22Rv1 (cell line): ENCODE measurements around the gene LFNG.

Experiments used
- H3K27ac ChIP-seq: fragments of 450-650 bp; 2 replicates; pipeline ENCODE4 v1.5.1; 2017
- ZFX ChIP-seq: fragments of 450-650 bp; IDR thresholded peaks from 2 replicates; pipeline ENCODE4 v1.6.1; 2017; ENCODE audit warnings: antibody characterized with exemption, borderline replicate concordance
- TF ChIP-seq, protein P1 (sequence below): fragments of 450-650 bp; IDR thresholded peaks from 2 replicates; pipeline ENCODE4 v1.5.1; 2017; ENCODE audit warnings: mild to moderate bottlenecking

The LFNG gene

DNA sequence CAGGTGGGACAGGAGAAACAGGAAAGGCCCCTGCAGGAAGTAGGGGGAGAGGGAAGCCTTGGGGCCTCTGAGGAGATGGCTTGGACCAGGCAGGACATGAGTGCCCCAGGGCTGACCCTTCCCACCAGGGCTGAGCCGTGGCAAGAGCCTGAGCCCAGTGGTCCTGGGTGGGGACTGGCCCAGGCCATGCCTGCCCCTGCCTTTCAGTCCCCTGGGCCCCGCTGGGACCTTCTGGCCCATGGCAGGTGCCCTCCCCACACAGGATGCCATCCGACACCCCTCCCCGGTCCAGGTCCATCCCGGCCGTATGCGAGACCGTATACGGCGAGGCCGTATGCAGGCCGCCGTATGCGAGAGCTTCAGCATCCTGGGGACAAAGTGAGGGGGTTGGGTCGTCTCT lies 45.4 kb upstream of the LFNG start:
- TF ChIP-seq, protein P1, sequence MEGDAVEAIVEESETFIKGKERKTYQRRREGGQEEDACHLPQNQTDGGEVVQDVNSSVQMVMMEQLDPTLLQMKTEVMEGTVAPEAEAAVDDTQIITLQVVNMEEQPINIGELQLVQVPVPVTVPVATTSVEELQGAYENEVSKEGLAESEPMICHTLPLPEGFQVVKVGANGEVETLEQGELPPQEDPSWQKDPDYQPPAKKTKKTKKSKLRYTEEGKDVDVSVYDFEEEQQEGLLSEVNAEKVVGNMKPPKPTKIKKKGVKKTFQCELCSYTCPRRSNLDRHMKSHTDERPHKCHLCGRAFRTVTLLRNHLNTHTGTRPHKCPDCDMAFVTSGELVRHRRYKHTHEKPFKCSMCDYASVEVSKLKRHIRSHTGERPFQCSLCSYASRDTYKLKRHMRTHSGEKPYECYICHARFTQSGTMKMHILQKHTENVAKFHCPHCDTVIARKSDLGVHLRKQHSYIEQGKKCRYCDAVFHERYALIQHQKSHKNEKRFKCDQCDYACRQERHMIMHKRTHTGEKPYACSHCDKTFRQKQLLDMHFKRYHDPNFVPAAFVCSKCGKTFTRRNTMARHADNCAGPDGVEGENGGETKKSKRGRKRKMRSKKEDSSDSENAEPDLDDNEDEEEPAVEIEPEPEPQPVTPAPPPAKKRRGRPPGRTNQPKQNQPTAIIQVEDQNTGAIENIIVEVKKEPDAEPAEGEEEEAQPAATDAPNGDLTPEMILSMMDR, result no peak
- TF ChIP-seq ZFX, result no peak
- H3K27ac ChIP-seq, result no peak overlapping the region

DNA sequence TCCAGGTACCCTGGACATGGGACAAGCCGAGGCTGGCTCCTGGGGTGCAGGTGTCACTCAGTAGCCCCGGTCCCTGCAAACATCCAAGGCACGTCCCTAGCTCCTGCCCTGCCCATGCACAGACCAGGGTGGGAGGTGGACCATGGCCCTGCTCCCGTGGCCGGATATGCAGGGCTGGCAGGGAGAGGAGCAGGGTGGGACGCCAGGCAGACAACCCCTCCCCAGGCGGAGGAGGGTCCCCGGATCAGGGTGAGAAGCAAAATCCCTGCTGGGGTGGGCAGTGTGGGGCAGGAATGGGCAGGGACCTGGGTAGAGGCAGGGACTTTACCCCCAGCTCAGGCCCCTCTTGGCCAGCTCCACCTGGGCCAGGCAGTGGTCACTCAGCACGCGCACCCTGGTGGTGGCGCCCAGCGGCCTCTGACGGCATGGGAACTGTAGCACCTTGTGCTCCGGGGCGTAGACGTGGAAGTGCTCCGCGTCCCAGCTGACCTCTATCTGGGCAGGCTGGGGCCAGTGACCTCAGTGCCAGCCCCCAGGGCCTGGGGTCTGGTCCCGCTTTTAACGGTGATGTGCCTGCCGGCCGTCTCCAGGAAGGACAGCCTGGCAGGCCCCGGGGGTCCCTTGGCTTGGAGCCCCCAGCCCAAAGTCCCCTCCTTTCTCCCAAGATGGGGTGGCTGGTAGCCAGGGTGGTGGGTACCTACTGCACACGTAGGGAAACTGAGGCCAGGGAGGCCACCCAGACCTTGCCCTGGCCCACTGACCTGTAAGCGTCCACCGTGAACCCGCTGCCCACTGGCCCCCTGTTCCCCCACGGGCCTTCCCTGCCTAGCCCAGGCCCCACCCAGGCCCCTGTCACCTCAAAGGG lies 44.5 kb upstream of the LFNG start:
- no peak for TF ChIP-seq ZFX
- TF ChIP-seq, protein P1, result peak; percentile 29; the same call in 1 of the 2 replicates

DNA sequence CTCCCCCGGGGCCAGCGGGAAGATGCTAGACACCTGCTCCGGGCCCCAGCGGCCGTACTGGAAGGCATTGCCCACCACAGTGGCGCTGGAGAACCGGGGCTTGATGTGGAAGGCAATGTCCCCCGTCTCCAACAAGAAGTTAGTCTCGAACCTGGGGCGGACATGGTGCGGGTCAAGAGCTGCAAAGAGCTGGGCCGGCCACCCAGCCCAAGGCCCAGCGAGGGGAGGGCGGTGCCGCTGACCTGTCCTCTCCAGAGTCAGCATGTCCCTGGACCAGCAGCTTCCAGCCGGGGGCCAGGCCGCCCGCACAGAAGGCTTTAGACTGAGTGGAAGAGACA lies 43.9 kb upstream of the LFNG start:
- TF ChIP-seq, protein P1, result no peak
- no peak for TF ChIP-seq ZFX
- H3K27ac ChIP-seq, result no peak overlapping the region

More for the DNA sequence above, 44.5 kb upstream of the LFNG start:
- H3K27ac ChIP-seq, result no peak overlapping the region

DNA sequence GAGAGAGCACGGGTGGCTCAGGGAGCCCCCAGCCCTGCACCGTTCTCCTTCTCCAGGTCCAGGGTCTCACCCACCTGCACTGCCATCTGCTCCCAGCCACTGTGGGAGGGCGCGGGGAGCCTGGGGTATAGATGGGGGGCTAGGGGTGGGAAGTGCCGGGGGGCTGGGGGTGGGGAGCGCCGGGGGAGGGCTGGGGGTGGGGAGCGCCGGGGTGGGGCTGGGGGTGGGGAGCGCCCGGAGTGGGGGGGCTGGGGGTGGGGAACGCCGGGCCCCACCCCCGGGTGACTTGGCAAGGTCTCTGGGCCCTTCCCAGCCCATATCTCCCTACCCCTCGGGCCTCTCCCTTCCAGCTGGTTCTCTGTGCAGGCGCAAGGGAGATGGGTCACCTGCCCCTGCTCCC lies 43.3 kb upstream of the LFNG start, which contains the start of gene GRIFIN:
Gene GRIFIN (minus strand): TSS at position 101 of the 400 bp plus-strand sequence. CDS start 15 bp downstream, at position 86.
- no peak for TF ChIP-seq ZFX
- TF ChIP-seq, protein P1, result no peak

DNA sequence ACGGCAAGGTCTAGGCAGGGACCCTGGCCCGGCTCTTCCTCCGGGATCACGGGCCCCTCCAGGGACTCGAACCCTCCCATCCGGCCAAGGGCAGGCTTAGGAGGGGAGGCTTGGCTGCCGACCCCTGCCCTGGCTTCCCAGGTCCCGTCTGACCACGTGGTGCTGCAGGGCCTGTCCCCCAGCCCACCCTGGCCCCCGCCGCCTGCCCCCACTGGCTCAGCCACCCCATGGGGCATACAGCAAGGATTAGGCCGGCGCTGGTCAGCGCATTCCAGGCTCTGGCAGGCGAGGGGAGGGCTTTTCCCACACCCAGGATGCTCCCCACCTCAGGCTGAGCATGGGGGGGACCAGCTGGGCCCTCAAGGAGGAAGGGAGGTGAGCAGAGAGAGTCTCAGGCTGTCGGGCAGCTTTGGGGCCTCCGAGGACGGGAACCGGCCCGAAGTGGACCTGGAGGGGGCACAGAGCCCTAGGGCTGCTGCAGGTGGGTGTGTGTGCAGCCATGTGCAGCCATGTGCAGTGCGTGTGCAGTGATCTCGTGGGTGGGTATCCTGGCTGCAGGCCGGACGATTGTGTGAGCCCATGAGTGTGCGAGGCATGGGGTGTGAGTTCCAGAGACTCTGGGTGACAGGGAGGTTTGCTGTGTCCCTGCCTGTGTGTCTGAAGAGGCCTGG lies 42.7 kb upstream of the LFNG start:
- no peak overlapping the region for H3K27ac ChIP-seq
- TF ChIP-seq ZFX, result no peak
- TF ChIP-seq, protein P1, result no peak

More for the DNA sequence above, 43.3 kb upstream of the LFNG start, which contains the start of gene GRIFIN:
- H3K27ac ChIP-seq, result no peak within 1 kb of the TSS

DNA sequence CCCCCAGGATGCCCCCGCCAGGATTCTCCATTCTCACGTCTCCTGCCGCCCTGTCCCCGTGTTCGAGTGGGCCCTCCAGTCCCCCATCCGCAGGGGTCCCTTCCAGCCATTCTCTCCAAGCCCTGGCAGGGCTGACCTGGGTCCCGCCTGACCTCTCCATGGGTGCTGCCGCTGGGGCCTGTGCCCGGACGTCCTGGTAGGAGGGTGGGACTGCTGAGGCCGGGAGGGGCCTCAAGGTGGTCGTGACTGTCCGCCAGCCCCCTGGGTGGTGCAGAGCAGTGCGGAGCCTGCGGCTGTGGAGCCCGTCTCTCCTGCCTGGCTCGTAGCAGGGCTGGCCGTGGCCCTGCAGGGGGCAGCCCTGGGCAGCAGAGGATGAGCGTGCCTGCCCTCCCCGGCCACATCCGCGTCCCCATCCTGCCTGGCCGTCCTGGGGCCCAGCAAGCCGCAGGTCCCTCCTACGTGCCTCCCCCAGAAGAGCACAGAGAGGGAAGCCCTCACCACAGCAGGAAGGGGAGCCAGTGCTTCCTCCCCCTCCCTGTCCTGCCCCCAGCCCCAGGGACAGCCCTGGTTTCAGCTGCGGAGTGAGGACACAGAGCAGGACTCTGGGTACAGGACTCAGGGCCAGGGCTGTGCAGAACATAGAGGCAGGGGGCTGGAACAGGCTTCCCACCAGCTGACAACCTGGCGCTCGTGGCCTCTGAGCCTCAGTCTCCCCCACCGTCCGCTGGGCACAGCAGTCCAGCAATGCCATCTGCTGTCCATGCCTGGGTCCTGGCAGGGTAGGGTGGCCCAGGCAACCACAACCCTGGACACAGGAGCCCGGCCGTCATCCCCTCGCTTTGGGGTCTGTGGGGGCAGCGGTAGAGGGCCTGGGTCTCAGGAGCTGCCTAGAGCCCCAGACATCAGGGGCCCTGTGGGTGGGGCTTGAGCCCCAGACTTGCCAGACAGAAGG lies 41.9 kb upstream of the LFNG start:
- no peak overlapping the region for H3K27ac ChIP-seq
- no peak for TF ChIP-seq ZFX
- TF ChIP-seq, protein P1, result peak; percentile 98
